SK-N-SH treated with all-trans-retinoic acid at 6 μM for 48 hours (cell line): ENCODE results near the gene SARNP.

Experiments used
- ISL1 ChIP-seq: fragments of 250-450 bp; sonication (Bioruptor Pico); IDR thresholded peaks from 2 replicates; pipeline ENCODE4 v2.1.2; 2022; ENCODE audit warnings: mild to moderate bottlenecking, moderate library complexity
- ZNF565 ChIP-seq: fragments of 450-650 bp; formaldehyde crosslinking; conservative IDR thresholded peaks from 2 replicates; pipeline ENCODE4 v1.5.0; 2020; ENCODE audit warnings: low read depth, mild to moderate bottlenecking, moderate library complexity

DNA sequence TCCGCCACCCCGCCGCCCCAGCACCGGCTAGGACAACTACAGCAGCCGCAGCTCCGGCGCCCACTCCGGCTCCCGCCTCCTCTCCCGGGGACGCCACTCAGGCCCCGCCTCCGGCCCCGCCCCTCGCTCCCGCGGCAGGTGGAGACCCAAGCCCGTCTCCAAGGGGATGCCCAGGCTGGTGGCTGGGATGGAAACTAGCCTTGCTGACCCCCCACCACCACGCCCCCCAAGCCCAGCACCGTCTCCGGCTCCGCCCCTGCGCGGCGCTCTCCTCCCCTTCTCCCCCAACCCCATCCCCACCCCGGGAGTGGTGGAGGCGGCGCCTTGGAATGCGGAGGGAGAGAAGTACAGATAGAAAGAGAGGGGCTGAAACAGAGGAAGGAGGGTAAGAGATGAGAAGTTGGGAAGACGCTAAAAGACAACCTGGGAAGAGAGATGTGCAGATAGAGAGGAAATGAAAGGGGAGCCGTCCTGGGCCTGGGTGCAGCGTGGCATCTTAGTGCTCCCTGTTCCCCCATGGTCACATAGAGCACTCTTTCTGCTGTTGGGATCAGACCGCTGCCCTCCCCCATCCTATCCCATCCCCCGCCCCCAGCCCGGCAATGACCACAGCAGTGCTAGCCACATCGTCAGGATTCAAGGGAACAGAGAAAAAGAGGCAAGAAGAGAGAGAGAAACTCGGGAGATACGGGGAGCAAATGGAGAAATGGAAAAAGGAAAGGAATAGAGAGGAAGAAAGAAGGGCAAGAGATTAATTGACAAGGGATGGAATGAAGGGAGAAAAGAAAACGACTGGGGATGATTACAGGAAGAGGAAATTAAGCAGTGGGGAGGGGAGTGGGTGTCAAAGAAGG lies 109.5 kb downstream of the SARNP start, which contains the start of gene ITGA7:
- TF ChIP-seq ISL1 (CRISPR knock-in tag) (no peak), ZNF565 (CRISPR knock-in tag) (no peak)
